ENCODE results near the gene THSD4.

GRCh38 chr15:71570736-71571135, 455.5 kb downstream of the THSD4 start:
- no peak for TF ChIP-seq POLR2AphosphoS5 (IDR thresholded peaks at IDR 0.05; ENCODE audit: low read depth, low read length)
- no peak for TF ChIP-seq CTCF (IDR thresholded peaks at IDR 0.05)
- TF ChIP-seq SIN3A (IDR thresholded peaks at IDR 0.05; ENCODE audit: borderline replicate concordance, insufficient read depth, low read depth, low read length): no peak
- no peak for TF ChIP-seq TCF7L2 (IDR thresholded peaks at IDR 0.05; ENCODE audit: low read depth, low read length)
- no peak for TF ChIP-seq REST (IDR thresholded peaks at IDR 0.05; ENCODE audit: insufficient read depth in 1 of 2, low read depth in 2 of 2, low read length in 1 of 2)
